ENCODE results near the gene NDUFAF8. TPM values are rescaled to one million over a fixed set of nuclear protein-coding genes. Genes with fewer than 3 reads are reported as not detected.
A peak's percentile ranks its signal among the peaks of the same experiment; 100 is the strongest.

Gene NDUFAF8
- total and polyA plus RNA-seq, 5 experiments from 2014 or later = 50.8 to 135 (median 85.2) TPM

DNA sequence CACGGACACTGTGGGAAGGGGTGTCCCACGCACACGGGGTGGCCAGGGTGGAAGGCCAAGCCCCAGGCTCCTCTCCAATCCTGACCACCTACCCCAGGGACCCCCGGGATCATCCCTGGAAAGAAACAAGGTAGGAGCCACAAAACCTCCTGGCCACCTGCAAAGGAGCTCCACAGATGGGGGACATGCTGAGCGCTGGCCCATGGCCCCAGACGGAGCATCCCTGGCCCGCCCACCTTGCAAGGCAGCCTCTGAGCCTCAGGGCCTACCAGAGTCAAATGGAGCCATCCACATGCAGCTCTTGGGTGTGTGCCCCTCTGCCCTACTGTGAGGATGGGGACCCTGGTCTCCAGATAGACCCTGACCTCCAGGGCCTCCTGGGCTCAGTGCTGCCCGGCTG, 39.7 kb downstream of the NDUFAF8 start:
- H3K36me3 Mint-ChIP-seq = peaks cover 0 to 58% (median 6%) of the 10 kb centered on the region in 3 donors
- POLR2A ChIA-PET = no interaction called here
- H3K27ac Mint-ChIP-seq = no peak overlapping the region
- ATAC-seq (no peak), DNase-seq (no peak)
- peaks cover 0 to 3% (median under 1%) of the 10 kb centered on the region in 4 donors for H3K4me1 Mint-ChIP-seq
- H3K9me3 Mint-ChIP-seq = no peaks in the 10 kb centered on the region
- no peak overlapping the region for H3K4me3 Mint-ChIP-seq
- no peaks in the 10 kb centered on the region for H3K27me3 Mint-ChIP-seq

DNA sequence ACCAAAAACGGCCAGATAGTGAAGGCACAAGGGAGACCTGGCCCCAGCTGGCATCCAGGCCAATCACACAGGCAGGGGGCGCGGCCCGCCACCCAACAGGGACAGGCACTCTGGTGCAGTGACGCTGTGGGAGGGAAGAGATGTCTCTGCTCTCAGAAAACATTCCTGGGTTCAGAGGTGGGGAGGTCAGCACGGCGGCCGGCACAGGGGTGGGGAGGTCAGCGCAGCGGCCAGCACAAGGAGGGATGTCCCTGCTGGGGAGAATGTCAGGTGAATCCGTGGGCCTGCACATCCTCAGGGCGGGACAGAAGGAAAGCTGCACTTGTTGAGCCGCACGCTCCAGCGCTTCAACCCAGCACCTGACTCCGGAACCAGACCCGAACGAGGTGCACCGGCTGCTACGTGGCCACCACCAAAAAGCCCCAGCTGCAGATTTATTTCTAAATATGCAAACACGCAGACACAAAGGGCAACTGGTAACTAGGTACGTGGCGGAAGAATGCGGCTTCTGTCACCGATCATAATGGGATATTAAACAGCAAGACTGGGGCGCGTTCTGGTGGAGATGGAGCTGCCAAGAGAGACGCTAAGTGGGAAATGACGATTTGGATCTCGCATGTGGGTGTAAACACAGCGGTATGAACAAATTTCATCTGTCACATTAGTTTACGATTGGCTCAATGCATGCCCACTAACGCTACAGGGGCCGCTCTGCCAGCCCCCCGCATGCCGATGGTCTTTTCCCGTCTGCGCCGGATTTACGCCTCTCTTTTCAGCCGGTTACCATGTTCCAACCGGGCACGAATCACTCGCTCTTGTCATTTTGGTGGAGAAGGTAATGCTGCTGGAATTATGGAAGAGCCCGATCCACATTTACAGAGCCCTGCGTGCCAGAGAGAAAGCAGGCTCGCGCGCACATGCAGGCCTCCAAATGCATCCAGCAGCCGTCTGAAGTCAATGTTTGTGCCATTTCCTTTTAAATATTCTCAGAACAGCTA, 40.5 kb downstream of the NDUFAF8 start:
- POLR2A ChIA-PET = no interaction called here
- Mint-ChIP-seq H3K9me3 (no peaks in the 10 kb centered on the region), H3K27ac (peak overlapping the region in 1 of 10 donors; percentile 15), H3K4me3 (no peak overlapping the region), H3K4me1 (peaks cover 3 to 6% (median 4%) of the 10 kb centered on the region in 4 donors), H3K36me3 (peaks cover 0 to 54% (median 6%) of the 10 kb centered on the region in 3 donors), H3K27me3 (no peaks in the 10 kb centered on the region)
- ATAC-seq = no peak
- no peak for DNase-seq

DNA sequence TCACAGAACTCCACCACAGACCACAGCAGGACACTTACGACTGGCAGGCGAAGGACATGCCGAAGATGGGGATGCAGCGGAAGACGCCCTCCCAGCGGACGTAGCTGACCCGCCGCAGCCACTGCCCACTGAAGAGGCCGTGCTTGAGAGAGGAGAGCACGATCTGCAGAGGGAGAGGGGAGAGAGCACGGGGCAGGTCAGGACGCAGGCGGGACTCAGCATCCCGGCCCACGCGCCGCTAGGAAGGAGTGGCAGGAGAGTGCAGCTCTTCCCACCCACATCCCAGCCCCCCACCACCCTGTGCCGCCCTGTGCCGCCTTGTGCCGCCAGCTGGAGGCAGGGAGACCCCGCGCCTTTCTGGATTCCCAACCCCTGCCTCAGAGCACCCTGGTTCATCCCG, 41.5 kb downstream of the NDUFAF8 start:
- Mint-ChIP-seq H3K9me3 (no peaks in the 10 kb centered on the region), H3K27ac (no peak overlapping the region), H3K4me1 (peaks cover 7 to 16% (median 14%) of the 10 kb centered on the region in 4 donors), H3K27me3 (no peaks in the 10 kb centered on the region), H3K36me3 (peaks cover 0 to 46% (median 6%) of the 10 kb centered on the region in 3 donors), H3K4me3 (no peak overlapping the region)
- POLR2A ChIA-PET = no interaction called here
- no peak for DNase-seq
- no peak for ATAC-seq

DNA sequence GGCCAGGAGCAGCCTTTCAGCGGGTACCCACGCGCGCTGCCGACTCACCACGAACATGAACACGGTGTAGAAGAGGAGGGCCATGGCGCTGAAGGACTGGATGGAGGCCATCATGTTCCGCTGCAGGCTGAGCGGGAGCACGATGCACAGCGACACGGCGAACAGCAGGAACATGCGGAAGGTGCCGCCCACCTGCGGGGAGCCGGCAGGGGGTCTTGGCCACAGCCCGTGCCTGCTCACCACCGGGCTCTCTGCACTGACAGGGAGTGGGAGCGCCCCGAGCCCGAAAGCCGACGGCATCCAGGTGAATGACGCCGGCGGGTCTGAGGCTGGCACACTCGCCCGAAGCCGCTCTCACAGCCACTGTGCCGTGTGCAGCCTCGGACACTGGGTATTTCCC, 43.0 kb downstream of the NDUFAF8 start:
- no peak overlapping the region for H3K4me3 Mint-ChIP-seq
- DNase-seq = no peak
- ATAC-seq = no peak
- no peak overlapping the region for H3K27ac Mint-ChIP-seq
- peaks cover 15 to 30% (median 29%) of the 10 kb centered on the region in 4 donors for H3K4me1 Mint-ChIP-seq
- POLR2A ChIA-PET = no interaction called here
- H3K9me3 Mint-ChIP-seq = no peaks in the 10 kb centered on the region
- no peaks in the 10 kb centered on the region for H3K27me3 Mint-ChIP-seq
- peaks cover 0 to 35% (median 2%) of the 10 kb centered on the region in 3 donors for H3K36me3 Mint-ChIP-seq

DNA sequence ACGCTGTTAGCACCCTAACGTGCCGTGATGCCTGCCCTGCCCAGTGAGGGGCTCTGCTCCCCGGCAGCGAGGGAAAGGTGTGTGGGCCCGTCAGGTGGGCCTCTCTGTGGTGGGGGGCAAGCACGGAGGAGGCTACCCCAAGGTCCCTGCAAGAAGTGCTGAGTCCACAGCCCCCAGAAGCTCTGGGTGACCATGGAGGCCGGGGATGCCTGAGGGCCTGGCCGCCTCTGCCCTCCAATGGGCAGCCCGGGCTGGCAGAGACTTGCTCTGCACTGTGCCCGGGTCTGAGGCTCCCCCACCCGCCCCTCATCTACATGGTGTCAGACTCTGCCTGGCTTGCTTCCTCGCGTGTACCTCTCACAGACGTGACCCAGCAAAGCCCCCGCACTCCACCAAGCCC, 43.8 kb downstream of the NDUFAF8 start:
- no peak for ATAC-seq
- no peaks in the 10 kb centered on the region for H3K27me3 Mint-ChIP-seq
- H3K4me3 Mint-ChIP-seq = no peak overlapping the region
- peaks cover 0 to 35% (median 2%) of the 10 kb centered on the region in 3 donors for H3K36me3 Mint-ChIP-seq
- POLR2A ChIA-PET = no interaction called here
- H3K27ac Mint-ChIP-seq = no peak overlapping the region
- no peak for DNase-seq
- peaks cover 15 to 37% (median 37%) of the 10 kb centered on the region in 4 donors for H3K4me1 Mint-ChIP-seq
- no peaks in the 10 kb centered on the region for H3K9me3 Mint-ChIP-seq

DNA sequence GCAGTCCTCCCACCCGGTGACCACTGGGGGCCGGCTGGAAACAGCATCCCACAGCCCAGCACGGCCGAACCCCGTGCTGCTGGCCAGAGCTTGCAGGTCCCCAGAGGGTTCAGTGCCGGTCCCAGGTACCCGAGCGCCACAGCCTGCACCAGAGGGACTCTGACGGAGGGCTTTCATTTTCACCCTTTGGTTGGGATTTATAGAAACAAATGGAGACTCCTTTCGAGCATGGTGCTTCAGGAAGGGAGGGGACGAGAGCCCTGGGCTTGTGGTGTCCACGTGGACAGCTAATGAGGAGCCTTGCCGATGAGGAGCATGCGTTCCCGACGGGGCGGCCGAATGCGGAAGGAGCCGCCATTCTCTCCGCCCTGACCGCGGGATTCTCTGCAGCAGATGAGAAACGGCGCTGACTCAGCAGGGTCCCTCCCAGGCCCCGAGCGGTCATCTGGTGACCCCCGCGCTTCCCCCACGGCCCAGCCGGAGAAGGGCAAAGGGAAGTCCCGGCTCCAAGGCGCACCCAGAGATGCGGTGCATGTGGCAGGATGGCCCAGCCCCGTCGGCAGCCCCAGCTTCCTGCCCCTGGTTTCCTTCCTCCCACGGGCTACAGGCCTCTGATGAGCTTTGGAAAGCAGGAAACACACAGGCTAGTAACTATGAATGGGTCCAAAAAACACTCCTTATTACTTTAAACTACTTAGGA, 46.2 kb downstream of the NDUFAF8 start:
- Mint-ChIP-seq H3K9me3 (no peaks in the 10 kb centered on the region), H3K27me3 (no peaks in the 10 kb centered on the region), H3K27ac (peak overlapping the region; percentile 44 to 87 (median 80)), H3K4me1 (peaks cover 18 to 50% (median 40%) of the 10 kb centered on the region in 4 donors), H3K36me3 (peaks cover 0 to 37% (median 2%) of the 10 kb centered on the region in 3 donors), H3K4me3 (peak overlapping the region; percentile 80 to 89 (median 84))
- peak in 7 of 10 donors; percentile 24 to 44 (median 39) for DNase-seq
- ATAC-seq = peak; percentile 83 to 90
- POLR2A ChIA-PET = interaction anchor here (0.6 to 0.7 kb wide), 2 partner anchors 9 to 83 kb away, joined by 4 read pairs; no protein-coding TSS in a partner anchor

DNA sequence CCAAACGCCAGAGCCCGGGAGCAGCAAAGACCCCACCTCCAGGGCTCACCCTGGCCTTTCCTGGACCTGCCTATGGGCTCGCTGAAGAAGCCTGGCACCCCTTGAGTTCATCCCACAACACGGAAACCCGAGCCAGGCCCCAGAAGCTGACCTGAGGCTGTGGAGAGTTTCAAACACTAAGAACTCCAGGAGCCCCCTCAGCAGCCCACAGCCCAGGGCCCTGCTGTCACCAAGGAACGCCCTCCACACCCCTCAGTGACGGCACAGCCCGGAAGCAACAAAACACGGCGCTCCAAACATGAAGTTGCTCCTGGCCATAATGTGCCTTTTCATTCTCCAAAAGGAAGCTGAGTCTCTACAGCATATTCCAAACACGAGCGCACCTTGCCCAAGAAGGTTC, 46.8 kb downstream of the NDUFAF8 start:
- Mint-ChIP-seq H3K9me3 (no peaks in the 10 kb centered on the region), H3K36me3 (peaks cover 0 to 35% (median 2%) of the 10 kb centered on the region in 3 donors), H3K4me3 (peak overlapping the region; percentile 80 to 89 (median 84)), H3K4me1 (peaks cover 17 to 53% (median 41%) of the 10 kb centered on the region in 4 donors), H3K27ac (peak overlapping the region in 9 of 10 donors; percentile 43 to 87 (median 63)), H3K27me3 (no peaks in the 10 kb centered on the region)
- DNase-seq = no peak
- ATAC-seq = peak in 1 of 2 donors; percentile 5
- POLR2A ChIA-PET = interaction anchor here (0.7 kb wide), 1 partner anchor 10 kb away, joined by 4 read pairs; no protein-coding TSS in a partner anchor

DNA sequence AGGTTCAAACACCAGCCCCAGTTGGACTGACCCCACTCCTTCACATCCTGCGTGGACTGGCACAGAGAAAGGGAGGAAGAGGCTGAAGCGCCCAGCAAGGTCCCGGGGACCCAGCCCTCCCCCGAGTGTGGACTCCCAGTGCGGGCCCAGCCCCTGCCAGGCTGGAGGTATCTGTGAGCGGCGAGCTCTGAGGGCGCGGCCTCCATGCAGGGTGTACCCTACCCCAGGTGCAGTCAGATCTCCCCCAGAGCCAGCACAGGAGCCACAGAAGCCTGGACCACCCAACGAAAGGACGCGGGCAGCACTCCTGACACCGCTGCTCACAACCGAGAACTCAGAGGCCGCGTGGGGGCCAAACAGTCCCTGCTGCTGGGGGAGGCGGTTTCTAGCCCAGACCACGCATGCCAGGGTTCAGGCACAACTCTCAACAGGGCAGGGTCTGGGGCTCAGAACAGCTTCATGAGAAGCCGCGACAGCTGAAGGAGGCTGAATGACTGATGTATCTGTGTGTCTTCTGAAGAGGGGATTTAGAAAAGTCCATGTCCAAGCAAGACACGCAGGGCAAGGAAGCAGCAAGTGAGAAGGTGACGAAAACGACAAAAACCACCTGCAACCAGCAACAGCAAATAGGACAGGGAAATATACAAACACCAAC, 47.5 kb downstream of the NDUFAF8 start:
- peak overlapping the region; percentile 11 to 89 (median 34) for H3K4me3 Mint-ChIP-seq
- no peak for DNase-seq
- ATAC-seq = no peak
- peaks cover 17 to 59% (median 45%) of the 10 kb centered on the region in 4 donors for H3K4me1 Mint-ChIP-seq
- H3K27me3 Mint-ChIP-seq = no peaks in the 10 kb centered on the region
- H3K36me3 Mint-ChIP-seq = peaks cover 0 to 35% (median 3%) of the 10 kb centered on the region in 3 donors
- peak overlapping the region in 6 of 10 donors; percentile 43 to 85 (median 60) for H3K27ac Mint-ChIP-seq
- no peaks in the 10 kb centered on the region for H3K9me3 Mint-ChIP-seq
- POLR2A ChIA-PET = no interaction called here

DNA sequence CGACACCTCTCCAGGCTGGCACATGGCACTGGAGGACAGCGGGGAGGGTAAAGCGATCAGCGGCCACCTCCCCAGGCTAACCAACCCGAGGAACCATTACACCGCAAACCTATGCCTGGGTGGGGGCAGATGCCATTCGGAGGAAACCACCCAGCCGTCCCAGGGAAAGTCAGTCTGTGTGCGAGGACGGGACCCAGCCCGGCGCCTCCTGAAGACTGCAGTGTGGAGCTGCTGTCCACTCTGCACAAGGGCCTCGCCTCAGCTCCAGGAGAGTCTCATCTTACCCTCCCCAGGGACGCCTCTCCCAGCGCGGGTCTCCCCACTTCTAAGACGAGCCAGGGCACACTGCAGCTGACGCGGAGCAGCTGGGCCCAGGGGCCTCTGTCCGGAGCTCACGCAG, 48.0 kb downstream of the NDUFAF8 start:
- no peak for DNase-seq
- H3K27ac Mint-ChIP-seq = peak overlapping the region in 5 of 10 donors; percentile 47 to 85 (median 63)
- H3K9me3 Mint-ChIP-seq = no peaks in the 10 kb centered on the region
- H3K4me1 Mint-ChIP-seq = peaks cover 17 to 61% (median 49%) of the 10 kb centered on the region in 4 donors
- no peaks in the 10 kb centered on the region for H3K27me3 Mint-ChIP-seq
- no peak for ATAC-seq
- POLR2A ChIA-PET = no interaction called here
- H3K4me3 Mint-ChIP-seq = peak overlapping the region in 7 of 10 donors; percentile 8 to 81 (median 24)
- peaks cover 0 to 35% (median 3%) of the 10 kb centered on the region in 3 donors for H3K36me3 Mint-ChIP-seq

DNA sequence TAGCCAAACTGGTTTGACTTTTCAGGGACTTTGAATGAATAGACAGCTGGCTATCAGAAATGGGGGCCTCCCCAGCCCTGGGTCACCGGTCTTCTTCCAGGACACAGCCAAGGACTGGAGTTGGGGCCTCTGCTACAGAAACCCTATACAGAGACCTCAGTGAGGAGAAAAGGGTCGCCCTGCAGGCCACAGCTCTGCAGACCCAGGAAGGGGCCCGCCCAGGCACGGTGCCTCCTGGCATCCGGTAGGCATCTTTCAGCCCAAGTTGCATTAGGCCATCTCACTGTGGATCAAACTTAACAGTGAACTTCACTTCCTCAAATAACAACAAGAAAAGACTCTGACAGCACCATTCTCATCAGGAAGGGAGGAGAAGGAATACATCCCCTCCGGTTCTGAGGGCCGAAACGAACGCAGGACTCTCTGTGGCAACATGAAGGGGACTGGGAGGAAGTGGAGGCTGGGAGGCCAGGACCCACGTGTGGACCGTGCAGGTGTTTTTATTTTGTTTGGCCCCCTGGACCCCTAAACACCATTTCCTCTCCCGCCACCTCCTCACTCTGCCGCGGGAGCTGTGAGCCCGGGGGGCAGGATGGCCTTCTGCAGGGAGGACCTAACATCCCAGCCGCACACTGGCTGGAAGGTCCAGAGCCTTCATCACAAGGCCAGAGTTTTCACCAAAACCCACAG, 48.8 kb downstream of the NDUFAF8 start:
- POLR2A ChIA-PET = interaction anchor here (1.0 kb wide), 1 partner anchor 224 kb away, joined by 4 read pairs; the partner anchor contains the start of gene ACTG1
- Mint-ChIP-seq H3K9me3 (no peaks in the 10 kb centered on the region), H3K4me3 (peak overlapping the region in 4 of 10 donors; percentile 8 to 81 (median 26)), H3K36me3 (peaks cover 0 to 35% (median 3%) of the 10 kb centered on the region in 3 donors), H3K27me3 (no peaks in the 10 kb centered on the region), H3K4me1 (peaks cover 18 to 66% (median 50%) of the 10 kb centered on the region in 4 donors), H3K27ac (peak overlapping the region in 4 of 10 donors; percentile 14 to 85 (median 43))
- DNase-seq = no peak
- no peak for ATAC-seq

DNA sequence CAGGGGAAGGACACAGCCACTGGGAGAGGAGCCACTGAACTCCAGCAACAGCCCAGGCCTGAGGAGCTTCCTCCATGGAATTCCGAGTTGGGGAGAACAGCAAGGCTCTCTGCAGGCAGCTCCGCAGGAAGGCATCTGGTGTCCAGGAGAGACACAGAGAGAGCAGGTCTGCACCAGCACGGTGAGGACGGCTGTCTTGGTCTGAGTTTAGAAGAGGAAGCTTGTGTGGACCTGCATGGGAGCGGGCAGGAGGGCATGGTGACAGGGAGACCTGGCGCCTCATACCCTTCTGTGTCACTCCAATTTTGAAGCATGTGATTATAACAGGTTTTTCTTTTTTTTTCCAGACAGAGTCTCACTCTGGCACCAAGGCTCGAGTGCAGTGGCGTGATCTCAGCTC, 49.6 kb downstream of the NDUFAF8 start:
- no peak overlapping the region for H3K4me3 Mint-ChIP-seq
- POLR2A ChIA-PET = interaction anchor here (1.0 kb wide), 1 partner anchor 223 kb away, joined by 4 read pairs; the partner anchor contains the start of gene ACTG1
- H3K9me3 Mint-ChIP-seq = no peaks in the 10 kb centered on the region
- peaks cover 17 to 74% (median 54%) of the 10 kb centered on the region in 4 donors for H3K4me1 Mint-ChIP-seq
- no peak overlapping the region for H3K27ac Mint-ChIP-seq
- peaks cover 0 to 33% (median 3%) of the 10 kb centered on the region in 3 donors for H3K36me3 Mint-ChIP-seq
- DNase-seq = no peak
- ATAC-seq = no peak
- H3K27me3 Mint-ChIP-seq = no peaks in the 10 kb centered on the region
